Skeletal muscle satellite cell (primary cell): ENCODE data around the gene TTC5.

Experiments used
- small RNA-seq: library from RNA; depleted of rRNA; stranded (forward); fragments of <200 nt; gene quantifications from one replicate; pipeline ENCODE3, GENCODE V24; 2012

The TTC5 gene

Small RNA genes lying within 50 kb of the gene (small RNA-seq; reads per million reads assigned to genes)
- gene SNORA79B, result 7.3 reads per million, percentile 89 among the genes with 10 or more reads in this experiment
- 214 reads per million, percentile 98 among the genes with 10 or more reads in this experiment for gene SNORD126
